ENCODE measurements around the gene DMAC2L.
"Not testable (repeated sequence)": the region's sequence is repeated elsewhere in the genome, so short reads cannot be mapped to it uniquely, and the experiment has no call there.

The DMAC2L gene

GRCh38 chr14:50333014-50333509 is 20.9 kb downstream of the DMAC2L start:
- no peak for DNase-seq

GRCh38 chr14:50334211-50334610 is 22.1 kb downstream of the DMAC2L start:
- DNase-seq = no peak

DNA sequence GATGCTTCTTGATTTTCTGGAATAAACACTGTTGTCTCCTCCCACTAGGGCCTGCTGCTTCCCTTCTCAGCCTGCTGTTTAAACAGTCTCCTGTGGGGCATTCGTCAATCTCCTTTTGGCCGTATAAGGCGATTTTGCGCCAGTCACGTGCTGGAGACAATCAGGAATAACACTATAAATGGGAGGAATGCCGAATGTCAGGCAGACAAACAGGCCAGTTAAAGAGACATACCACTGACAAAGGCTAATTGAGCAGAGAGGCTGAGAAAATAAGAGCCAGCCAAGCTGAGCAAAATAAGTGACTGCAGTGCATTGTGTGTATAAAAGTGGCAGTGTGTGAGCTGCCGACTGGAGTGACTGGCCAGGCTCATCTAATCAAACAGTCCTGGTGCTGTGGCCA is 23.3 kb downstream of the DMAC2L start:
- no peak for DNase-seq

DNA sequence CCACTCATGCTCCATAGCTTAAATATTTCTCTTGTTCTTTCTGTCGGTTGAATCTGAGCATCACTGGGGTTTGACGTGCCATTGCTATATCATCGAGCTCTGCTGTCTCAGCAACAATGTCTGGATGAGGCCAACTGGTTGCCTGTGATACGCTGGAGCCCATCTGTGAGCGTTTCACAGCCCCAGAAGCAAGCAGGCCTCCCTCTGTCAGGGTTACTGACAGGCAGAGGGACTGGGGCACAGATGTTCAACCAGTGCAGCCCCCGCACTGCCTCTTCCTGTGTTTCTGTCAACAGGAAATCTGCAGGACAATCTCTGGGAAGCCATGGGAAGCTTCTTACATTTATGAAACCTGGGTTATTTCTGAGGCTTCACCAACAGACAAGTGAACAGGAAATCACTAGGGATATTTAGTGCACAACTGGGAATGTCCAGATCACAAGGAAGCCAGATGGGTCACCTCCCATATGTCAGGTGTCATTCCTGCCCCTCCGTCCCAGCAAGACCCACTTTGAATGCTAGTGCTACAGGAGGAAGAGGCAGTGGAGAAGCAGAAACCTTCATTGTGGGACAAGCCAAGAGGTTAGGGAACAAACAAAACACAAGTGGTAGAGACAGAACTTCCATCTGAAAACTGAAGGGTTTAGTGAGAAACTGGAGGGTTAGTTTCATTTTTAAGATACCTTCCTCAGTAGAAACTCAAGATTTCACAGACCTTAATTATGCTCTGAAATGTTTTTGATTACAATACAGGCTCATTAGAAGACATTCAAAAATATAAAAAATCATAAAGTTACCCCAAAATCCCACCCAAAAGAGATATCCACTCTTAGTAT is 24.1 kb downstream of the DMAC2L start:
- no peak for DNase-seq

GRCh38 chr14:50338587-50338986 is 26.5 kb downstream of the DMAC2L start:
- DNase-seq = no peak

DNA sequence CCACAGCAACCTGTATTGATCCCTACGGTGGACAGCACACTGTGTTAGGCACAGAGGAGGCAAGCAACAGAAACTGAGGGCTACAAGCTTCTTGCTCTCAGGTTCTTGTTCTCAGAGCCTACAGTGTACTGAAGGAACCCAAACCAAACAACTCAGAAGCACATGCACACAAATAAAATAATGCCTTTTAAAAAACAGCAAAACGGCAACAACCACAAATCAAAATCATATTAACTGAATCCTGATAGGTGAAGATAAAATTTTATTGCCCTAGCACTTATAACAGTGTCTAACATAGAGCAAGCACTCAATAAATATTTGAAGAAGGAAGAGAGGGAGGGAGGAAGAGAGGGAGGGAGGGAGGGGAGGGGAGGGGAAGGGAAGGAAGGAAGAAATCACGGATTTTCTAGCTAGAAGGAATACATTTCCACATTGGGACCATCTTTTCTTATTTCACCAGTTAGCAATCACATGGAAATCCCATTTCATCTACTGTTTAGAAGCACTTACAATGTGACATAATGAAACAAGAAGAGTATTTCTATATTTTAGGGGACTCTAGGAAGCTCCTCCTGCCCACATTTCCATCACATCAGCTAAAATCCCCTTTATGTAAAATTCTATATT is 27.2 kb downstream of the DMAC2L start:
- no peak for DNase-seq

- no peak for DNase-seq
Measured at GRCh38 chr14:50340045-50340444, 27.9 kb downstream of the DMAC2L start.

DNA sequence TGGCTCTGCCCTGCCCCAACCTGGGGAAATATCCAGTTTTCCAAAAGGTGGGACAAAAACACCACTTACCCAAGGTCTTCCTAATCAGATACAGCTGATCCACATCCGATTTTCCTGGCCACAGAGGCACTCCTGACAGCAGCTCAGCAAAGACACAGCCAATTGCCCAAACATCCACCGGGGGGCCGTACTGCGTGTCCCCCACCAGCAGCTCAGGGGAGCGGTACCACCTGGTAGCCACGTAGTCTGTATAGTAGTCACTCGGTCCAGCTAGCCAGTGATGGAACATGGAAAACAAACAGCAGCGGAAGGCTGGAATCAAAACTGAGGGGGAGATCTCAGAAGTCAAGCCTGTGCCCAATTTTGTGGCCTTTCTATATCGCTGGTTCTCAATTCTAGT is 28.8 kb downstream of the DMAC2L start:
- no peak for DNase-seq

DNA sequence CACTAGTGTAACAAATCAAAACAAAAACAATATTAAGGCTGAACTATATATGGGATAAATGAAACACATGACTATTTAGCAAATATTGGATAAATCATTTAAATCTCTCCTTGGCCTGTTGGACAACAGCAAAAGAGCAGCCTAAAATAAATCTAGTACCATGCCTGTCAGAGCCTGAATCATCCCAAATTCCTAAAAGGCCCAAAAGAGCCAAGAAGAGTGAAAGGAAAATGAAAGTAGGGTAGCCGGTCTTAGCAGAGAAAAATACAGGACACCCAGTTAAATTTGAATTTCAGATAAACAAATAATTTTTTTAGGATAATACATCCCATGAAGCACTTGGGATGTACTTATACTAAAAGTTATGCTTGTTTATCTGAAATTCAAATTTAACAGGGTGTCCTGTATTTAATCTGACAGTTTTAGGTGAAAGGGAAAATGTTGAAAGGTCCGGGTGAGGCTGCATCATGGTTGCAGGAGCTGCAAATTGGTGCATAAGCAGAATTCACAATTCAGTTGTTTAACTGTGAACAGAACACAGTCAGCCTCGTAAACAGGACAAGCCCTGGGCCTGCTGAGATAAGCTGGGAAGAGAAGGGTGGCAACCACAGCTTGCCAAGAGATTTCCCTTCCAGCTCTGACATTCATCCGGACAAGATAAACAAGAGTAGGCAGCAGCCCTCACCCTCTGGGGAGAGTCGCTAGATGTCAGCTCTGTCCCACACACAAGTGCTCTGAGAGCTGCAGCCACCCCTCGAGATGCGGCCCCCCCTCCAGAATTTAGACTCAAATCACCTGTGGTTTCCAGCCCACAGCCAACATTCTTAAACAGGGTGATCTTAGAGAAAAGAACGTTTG is 30.3 kb downstream of the DMAC2L start:
- DNase-seq = peak; percentile 13 to 46

- no peak for DNase-seq
Measured at GRCh38 chr14:50343434-50343833, 31.3 kb downstream of the DMAC2L start.

DNA sequence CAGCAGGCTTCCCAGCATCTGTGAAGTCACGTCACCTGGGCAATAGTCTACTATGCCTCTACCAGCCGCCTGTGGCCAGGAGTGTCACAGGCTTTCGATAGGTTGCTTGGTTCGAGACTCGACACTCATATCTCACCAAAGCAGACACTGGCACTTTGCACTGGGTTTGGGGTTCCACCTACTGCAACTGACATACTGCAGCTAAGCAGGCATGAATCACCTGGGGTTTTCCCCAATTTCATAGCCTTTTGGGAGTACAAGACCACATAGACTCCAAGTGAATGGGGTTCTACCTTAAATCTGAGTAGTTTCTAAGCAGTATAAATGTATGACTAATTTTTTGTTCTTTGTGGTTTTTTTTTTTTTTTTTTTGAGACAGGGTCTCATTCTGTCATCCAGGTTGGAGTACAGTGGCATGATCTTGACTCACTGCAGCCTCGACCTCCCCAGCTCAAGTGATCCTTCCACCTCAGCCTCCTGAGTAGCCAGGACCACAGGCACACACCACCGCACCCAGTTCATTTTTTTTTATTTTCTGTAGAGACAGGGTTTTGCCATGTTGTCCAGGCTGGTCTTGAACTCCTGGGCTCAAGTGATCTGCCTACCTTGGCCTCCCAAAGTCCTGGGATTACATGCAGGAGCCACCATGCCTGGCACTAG is 32.1 kb downstream of the DMAC2L start:
- DNase-seq = peak; percentile 49 to 69

GRCh38 chr14:50344876-50345563 is 32.9 kb downstream of the DMAC2L start:
- DNase-seq = no peak

GRCh38 chr14:50345846-50346422 is 33.8 kb downstream of the DMAC2L start:
- DNase-seq = no peak

DNA sequence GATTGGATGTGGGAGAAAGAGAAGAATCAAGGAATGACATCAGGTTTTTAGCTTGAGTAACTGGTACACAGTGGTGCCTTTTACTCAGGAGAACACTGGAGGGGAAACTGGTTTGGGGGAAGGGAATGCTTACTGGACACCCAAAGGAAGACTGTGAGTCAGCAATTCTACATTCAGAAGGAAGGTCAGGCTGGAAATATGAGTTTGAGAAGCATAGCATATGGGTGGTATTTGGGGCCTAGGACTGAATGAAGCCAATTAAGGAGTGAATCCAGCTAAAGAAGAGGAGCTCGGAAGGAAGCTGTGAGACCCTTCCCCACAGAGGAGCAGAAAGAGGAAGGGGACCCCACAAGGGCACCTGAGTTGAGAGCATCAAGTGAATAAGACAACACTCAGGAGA is 35.4 kb downstream of the DMAC2L start:
- DNase-seq = no peak

DNA sequence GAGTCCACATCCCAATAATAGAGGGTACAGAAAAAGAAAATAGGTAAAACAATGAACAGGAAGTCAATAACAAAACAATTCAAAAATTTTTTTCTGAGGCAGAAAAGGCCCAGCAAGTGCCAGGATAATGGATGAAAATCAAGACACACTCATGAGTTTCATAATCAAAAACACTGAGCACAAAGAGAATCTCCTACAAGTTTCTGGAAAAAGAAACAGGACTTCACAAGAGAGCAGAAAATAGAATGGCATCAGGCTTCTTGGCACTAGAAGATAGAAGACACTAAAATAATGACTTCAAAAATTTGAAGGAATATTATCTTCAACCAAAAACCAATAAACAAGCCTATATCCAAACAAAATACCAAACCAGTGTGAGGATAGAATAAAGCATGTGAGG is 36.8 kb downstream of the DMAC2L start:
- DNase-seq = no peak

GRCh38 chr14:50350975-50351374 is 38.9 kb downstream of the DMAC2L start:
- no peak for DNase-seq

DNA sequence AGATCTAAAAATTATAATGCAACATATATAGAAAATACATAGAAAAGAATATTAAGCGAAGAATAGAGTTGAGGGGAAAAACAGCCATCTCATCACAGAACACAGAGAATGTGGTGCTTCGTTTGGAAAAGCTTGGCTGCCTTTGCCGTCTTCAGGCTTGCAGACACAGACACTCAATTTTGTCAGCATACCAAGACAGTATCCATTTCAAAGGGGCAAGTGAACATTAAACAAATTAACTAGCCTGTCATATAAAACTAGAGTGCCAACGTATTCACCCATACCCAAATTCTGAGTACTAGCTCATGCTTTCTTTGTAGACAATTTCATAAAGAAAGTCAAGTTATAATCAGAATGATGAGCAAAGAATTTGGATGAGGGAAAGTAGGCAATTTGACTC is 40.5 kb downstream of the DMAC2L start:
- no peak for DNase-seq

DNA sequence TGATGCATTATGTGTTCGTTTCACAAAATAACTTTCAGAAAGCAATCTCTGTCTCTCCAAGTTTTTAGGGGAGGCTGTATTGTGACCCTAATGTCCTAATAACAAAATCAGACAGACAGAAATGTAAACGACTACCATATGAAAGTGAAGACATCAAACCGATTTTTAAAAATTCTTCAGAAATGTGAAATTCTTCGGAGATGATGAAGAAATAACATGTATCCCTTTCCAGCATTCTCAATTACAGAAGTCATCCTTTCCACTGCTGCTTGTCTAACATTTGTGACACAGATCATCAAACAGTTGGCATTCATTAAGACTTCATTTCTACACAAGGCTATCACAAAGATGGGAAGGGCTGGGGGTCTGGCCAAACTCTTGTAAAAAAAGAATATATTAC is 41.0 kb downstream of the DMAC2L start:
- DNase-seq = no peak

GRCh38 chr14:50354527-50354926 is 42.4 kb downstream of the DMAC2L start:
- no peak for DNase-seq

DNA sequence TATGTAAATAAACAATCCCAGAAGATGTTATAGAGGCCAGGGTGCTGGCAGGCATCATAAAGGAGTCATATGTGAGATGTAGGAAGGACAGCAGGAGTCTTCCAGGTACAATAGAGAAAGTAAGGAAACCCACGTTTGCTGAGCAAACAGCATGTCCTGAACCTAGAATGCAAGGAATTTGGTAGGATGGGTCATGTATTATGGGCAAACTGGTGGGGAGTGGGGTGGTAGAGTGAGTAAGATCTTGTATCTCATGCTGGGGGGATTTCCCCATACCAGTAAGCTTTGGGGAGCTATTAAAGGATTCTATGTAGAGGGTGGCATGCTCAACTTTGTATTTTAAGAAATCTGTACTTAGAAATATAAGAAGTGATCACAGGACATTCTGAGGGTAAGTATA is 43.6 kb downstream of the DMAC2L start:
- no peak for DNase-seq

DNA sequence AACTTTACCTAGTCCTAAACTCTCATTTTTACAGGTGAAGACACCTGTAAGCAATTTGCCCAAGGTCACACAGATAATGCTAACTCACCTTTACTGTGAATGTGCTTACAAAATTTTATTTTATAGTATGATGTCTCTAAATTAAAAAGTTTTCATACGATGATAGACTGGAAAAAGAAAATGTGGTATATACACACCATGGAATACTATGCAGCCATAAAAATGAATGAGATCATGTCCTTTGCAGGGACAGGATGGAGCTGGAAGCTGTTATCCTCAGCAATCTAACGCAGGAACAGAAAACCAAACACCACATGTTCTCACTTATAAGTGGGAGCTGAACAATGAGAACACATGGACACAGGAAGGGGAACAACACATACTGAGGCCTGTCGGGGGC is 44.2 kb downstream of the DMAC2L start:
- DNase-seq = not testable (repeated sequence)

DNA sequence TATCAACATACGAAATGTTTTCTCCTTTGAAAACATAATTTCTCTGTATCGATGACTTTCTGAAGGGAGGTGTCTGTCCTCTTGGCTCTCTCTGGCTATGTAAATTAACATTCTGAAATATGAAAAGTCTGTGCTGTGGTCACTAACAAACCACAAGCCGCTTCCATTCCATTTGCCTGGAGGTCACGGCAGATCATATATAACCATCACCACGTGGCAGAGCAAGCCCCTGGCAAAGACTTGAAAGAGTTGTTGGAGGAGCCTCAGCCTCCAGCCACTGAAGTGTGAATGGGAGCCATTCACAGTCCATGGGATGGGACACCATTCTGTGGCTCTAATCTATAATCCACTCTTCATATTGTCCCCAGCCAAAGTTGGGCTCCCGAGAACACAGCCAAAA is 45.0 kb downstream of the DMAC2L start:
- no peak for DNase-seq
